ENCODE data around the gene PIH1D1. TPM values are rescaled to one million over a fixed set of nuclear protein-coding genes. Genes with fewer than 3 reads are reported as not detected.

The PIH1D1 gene
- total and polyA plus RNA-seq, 10 of the 15 experiments (the other 5 are each of a cell fraction or from before 2014, with no cell fraction given), result 16.1 to 153 (median 106) TPM

DNA sequence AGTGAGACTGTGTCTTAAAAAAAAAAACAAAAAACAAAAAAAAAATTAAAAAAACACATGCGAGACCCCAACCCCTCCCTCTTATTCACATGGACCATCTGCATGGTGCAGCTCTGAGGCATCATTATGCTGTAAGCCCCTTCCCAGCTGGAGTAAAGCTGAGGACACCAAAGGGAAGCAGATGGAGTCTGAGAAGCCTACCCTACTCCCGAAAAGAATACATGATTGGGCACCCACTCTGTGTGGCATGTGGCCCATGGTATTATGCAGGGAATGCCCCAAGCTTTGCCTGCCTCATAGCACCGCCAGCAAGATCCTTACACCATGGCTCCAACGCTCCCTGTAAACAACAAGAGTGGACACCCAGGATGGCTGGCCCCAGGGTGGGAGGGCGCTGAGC lies 33.1 kb downstream of the PIH1D1 start:
- intact Hi-C loops (cut with micrococcal nuclease; ENCODE audit: unreplicated experiment), result no loop called here
- Histone ChIP-seq H3K9ac (ENCODE audit: control insufficient read depth, insufficient read depth, low read length) (no peak overlapping the region), H3K4me3 (no peak overlapping the region), H2AFZ (ENCODE audit: control insufficient read depth, low read depth, low read length) (no peak overlapping the region), H3K79me2 (ENCODE audit: control insufficient read depth, insufficient read depth, low read length) (no peaks in the 10 kb centered on the region), H3K27me3 (replicated peaks in 1 of 2; ENCODE audit: control insufficient read depth in 2 of 2, insufficient read depth in 2 of 2, low read length in 1 of 2) (peaks cover 13 to 31% of the 10 kb centered on the region in 2 experiments), H3K4me1 (ENCODE audit: control insufficient read depth, insufficient read depth, low read length) (peaks cover 7% of the 10 kb centered on the region; the same call in 1 of the 2 replicates), H3K36me3 (ENCODE audit: control insufficient read depth in 2 of 2, insufficient read depth in 2 of 2, low read length in 1 of 2) (no peaks in the 10 kb centered on the region), H3K27ac (ENCODE audit: control insufficient read depth, insufficient read depth) (no peak overlapping the region), H4K20me1 (ENCODE audit: control insufficient read depth, insufficient read depth) (no peaks in the 10 kb centered on the region), H3K4me2 (ENCODE audit: control insufficient read depth, insufficient read depth) (no peak overlapping the region), H3K9me3 (replicated peaks; ENCODE audit: control insufficient read depth, insufficient read depth, low read length) (no peaks in the 10 kb centered on the region)
- ChIA-PET SMC1A (ENCODE audit: uncharacterized antibody, unreplicated experiment) (interaction anchor here (1.5 to 3.0 kb wide), 2 partner anchors 10 to 11 kb away, joined by 4 to 9 read pairs; no protein-coding TSS in a partner anchor), POLR2A (interaction anchor here (1.8 kb wide), 1 partner anchor 15 kb away, joined by 5 read pairs; no protein-coding TSS in a partner anchor), CTCF (interaction anchor here (1.0 to 1.6 kb wide), 5 partner anchors 9 to 116 kb away, joined by 3 to 8 read pairs (median 3); no protein-coding TSS in a partner anchor), RAD21 (ENCODE audit: unreplicated experiment) (interaction anchor here (1.7 kb wide), 1 partner anchor 15 kb away, joined by 5 read pairs; no protein-coding TSS in a partner anchor)
- no TSS peak for BruUV-seq (replicated peaks)
- WGBS (ENCODE audit: insufficient coverage, insufficient replicate concordance, low lambda C conversion rate, missing lambda C conversion rate), result 14% methylated on average over 5 of the region's 5 CpGs
- in situ Hi-C loops (cut with MboI), result no loop called here
- FAIRE-seq (no peak), ATAC-seq (no peak), DNase-seq (ENCODE audit: low read depth, low spot score) (no peak)
- no peak for TF ChIP-seq RAD21 (IDR thresholded peaks at IDR 0.05; ENCODE audit: insufficient read depth, low read depth, low read length)
- TF ChIP-seq ATF7 (IDR thresholded peaks at IDR 0.05; ENCODE audit: low read depth), result no peak
- TF ChIP-seq ZNF207 (IDR thresholded peaks at IDR 0.05; ENCODE audit: borderline replicate concordance), result no peak
- no peak for TF ChIP-seq RAD51 (IDR thresholded peaks at IDR 0.05)
- TF ChIP-seq ZBED1 (IDR thresholded peaks at IDR 0.05; ENCODE audit: borderline replicate concordance), result no peak
- no peak for TF ChIP-seq NFIC (IDR thresholded peaks at IDR 0.05; ENCODE audit: low read depth, low read length)
- no peak for TF ChIP-seq YY1 (IDR thresholded peaks at IDR 0.05; ENCODE audit: low read depth, low read length)
- no peak for TF ChIP-seq SIN3A (IDR thresholded peaks at IDR 0.05; ENCODE audit: low read depth, low read length)
- TF ChIP-seq STAT3 (IDR thresholded peaks at IDR 0.05; ENCODE audit: low read depth, low read length), result no peak
- no peak for TF ChIP-seq NFXL1 (IDR thresholded peaks at IDR 0.05; ENCODE audit: borderline replicate concordance)
- no peak for TF ChIP-seq SMAD1 (IDR thresholded peaks at IDR 0.05; ENCODE audit: low read depth, partially characterized antibody)
- TF ChIP-seq, protein P1, sequence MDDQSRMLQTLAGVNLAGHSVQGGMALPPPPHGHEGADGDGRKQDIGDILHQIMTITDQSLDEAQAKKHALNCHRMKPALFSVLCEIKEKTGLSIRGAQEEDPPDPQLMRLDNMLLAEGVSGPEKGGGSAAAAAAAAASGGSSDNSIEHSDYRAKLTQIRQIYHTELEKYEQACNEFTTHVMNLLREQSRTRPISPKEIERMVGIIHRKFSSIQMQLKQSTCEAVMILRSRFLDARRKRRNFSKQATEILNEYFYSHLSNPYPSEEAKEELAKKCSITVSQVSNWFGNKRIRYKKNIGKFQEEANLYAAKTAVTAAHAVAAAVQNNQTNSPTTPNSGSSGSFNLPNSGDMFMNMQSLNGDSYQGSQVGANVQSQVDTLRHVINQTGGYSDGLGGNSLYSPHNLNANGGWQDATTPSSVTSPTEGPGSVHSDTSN (IDR thresholded peaks at IDR 0.05; ENCODE audit: insufficient replicate concordance, low read depth, low read length), result no peak
- TF ChIP-seq POLR2A (IDR thresholded peaks at IDR 0.05; ENCODE audit: low read depth, low read length), result no peak
- TF ChIP-seq SRF (IDR thresholded peaks at IDR 0.05; ENCODE audit: low read depth in 2 of 2, low read length in 2 of 2), result no peak
- TF ChIP-seq ESRRA (IDR thresholded peaks at IDR 0.05; ENCODE audit: low read length), result no peak
- no peak for TF ChIP-seq E2F4 (IDR thresholded peaks at IDR 0.05; ENCODE audit: low read depth, low read length)
- no peak for TF ChIP-seq CTCF (IDR thresholded peaks at IDR 0.05 in 2 of 3, conservative IDR thresholded peaks at IDR 0.05 in 1 of 3; ENCODE audit: control insufficient read depth in 2 of 3, extremely low read depth in 1 of 3, insufficient read depth in 1 of 3, low read depth in 3 of 3, low read length in 3 of 3)
